Upper lobe of left lung (tissue), 4 donors: ENCODE measurements around the gene NCAM2.

Source experiments
- CTCF ChIP-seq, 6 experiments: fragments of 450-650 bp in 4 of 6; fragments of 200-600 bp in 2 of 6; sonication (generic) in 2 of 6; IDR thresholded peaks; one replicate each; pipeline ENCODE4 v1.5.1; 2016 to 2019; ENCODE audit warnings: antibody characterized with exemption in 6 of 6
- POLR2AphosphoS5 ChIP-seq, 2 donors: sonication (generic); formaldehyde crosslinking; IDR thresholded peaks; one replicate each; pipeline ENCODE4 v1.5.1; 2017; ENCODE audit warnings: antibody characterized with exemption in 2 of 2

GRCh38 chr21:21439761-21440160 is 441.6 kb downstream of the NCAM2 start:
- TF ChIP-seq CTCF (IDR thresholded peaks at IDR 0.05), result no peak
- TF ChIP-seq POLR2AphosphoS5 (IDR thresholded peaks at IDR 0.05), result no peak
